GM18508 (cell line): Measurements from ENCODE around the gene CENPN.

Experiments
- ATAC-seq: cut with Tn5 transposase; IDR thresholded peaks from one replicate; pipeline ENCODE4 v1.9.1; 2021; ENCODE audit warnings: moderate number of reproducible peaks; ENCODE audit not compliant: insufficient read depth, unreplicated experiment

The CENPN gene

DNA sequence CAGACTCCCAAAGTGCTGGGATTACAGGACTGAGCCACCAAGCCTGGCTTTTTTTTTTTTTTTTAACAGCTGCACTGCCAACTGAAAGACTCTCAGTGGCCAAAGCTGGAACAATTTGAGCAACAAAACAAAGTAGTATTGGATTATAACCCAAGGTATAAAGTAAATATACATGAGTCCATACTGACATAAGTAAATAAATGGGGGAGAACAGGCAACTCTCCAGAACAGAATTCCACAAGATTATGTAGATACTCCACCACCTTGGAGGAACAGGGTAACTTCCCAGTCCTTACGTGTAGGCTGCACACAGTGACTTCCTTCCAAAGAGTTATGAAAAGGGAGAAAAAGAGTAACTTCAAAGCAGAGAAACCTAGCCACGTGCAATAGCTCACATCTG, 16.0 kb upstream of the CENPN start:
- ATAC-seq, result no peak

DNA sequence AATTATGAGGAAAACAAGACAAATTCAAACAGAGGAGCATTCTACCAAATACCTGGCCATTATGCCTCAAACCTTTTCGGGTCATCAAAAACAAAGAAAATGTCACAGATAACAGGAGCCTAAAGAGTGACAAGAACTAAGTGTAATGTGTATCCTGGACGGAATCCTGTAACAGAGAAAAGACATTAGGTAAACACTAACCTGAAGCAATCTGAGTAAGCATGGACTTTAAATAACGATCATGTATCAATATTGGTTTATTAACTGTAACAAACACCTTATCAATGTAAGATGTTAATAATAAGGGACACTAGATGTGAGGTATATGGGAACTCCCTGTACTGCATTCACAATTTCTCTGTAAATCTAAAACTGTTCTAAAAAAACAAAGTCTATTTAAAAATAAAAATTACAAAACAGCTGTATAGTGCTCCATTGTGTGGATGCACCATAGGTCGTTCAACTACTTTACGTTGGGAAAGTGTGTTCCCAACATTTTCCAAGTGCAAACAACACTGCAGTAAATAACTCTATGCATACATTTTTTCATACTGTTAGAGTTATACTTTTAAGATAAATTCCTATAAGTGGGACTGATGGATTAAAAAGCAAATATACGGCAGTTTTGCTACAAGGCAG, 15.1 kb upstream of the CENPN start:
- no peak for ATAC-seq

DNA sequence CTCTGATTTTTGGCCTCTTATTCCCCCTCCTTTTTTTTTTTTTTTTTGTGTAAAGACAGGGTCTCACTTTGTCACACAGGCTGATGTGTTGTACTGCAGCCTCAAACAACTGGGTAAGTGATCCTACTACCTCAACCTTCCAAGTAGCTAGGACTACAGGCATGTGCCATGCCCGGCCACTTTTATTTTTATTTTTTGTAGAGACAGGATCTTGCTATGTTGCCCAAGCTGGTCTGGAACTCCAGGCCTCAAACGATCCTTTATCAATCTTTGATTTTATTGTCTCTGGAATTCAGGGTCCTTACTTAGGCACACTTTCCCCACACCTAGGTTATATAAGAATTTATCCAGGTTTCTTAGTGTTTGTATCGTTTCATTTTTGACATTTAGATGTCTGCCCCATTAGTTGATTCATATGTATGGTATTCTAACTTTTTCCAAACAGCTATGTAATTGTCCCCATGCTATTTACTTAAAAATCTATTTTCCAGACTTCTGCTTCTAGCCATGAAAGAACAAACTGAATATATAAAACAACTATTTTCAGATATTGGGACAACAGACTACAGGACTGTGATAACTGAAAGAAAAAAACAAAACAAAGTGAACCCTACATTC, 14.2 kb upstream of the CENPN start:
- ATAC-seq, result no peak

DNA sequence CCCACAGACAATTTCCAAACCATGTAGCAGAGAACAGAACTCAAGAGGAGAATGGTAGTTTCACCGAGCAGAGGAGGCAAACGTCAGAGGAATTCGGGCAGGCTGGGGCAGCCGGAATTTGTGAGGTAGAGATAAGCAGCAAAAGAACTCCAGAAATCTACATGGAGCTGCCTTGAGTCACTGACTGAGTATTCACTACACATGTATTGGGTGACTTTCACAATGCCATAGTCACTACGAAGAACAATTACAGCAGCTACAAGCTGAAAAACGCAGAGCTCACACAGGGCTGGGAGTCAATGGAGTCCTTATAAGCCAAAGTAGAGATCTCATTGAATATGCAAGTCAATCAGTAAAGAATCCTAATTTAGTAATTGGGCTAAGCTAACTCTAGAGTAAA, 13.7 kb upstream of the CENPN start:
- no peak for ATAC-seq

DNA sequence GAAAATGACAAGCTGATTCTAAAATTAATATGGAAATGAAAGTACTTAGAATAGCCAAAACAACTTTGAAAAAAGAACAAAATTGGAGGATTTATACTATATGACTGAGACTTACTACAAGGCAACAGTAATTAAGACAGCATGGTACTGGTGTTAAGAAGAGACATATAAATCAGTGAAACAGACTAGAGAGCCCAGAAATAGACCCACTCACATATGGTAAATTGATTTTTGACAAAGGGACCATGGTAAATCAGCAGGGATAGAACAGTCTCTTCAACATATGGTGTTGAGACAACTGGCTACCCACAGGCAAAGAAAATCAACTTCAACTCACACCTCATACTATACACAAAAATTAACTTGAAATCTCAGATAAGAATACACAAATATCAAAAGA, 13.2 kb upstream of the CENPN start:
- ATAC-seq, result no peak

DNA sequence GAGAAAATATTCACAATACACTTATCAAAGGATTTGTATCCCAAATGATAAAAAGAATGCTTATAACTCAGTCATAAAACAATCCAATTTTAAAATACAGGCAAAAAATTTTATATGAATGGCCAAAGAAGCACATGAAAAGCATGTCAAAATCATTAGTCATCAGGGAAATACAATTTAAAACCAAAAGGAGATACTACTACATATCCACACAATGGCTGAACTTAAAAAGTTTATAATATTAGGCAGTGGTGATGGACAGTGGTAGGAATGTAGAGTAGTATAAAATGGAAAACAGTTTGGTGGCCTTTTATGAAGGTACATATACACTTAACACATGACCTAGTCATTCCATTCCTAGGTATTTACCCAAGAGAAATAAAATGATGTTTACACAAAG, 12.6 kb upstream of the CENPN start:
- ATAC-seq, result no peak

DNA sequence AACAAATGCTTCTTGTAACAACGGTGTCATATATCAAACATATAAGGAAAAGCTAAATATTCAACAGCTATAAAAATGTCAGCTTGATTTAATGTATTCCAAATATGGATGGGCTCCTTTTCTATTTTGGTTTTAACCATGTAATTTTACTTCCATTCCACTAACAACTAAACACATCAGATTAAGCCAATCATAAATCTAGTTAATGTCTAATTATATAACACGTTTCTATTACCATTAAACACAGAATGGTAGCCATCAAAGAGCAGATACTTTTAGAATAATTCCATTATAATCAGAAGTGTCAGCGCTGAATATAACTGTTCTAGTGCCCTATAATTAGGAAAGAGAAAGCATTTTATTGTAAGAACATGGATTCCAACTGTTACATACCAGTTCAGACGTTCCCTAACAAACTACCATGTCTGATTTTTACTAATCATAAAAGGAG, 10.3 kb upstream of the CENPN start:
- peak; percentile 8 for ATAC-seq

DNA sequence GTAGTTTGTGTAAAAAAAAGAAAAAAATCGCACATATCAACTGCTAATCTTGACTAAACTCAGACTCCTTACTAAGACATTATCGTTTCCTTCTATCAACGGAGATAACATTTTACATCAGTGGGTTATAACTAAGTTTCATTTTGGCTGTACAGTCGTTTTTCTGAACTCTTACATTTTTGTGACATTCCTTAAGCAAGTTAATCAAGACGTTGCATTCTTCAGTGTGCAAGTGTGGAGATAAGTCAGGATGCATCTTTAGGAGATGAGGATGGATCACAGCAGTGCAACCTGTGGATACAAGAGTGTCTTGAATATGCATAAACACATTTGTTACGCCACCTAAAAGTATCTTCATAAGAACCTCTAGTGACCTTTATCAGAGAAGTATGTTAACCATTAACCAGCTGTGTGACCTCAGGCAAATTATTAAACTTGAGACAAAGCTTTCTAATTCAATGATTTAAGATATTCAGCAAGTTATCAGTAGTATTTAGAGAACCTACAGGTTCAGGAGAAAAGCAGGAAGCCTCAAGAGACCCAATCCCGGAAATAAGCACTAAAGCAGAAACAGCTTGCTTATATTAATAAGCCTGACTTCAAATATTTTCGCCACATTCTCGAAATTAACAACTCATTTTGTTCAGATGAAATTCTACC, 9.7 kb upstream of the CENPN start:
- peak; percentile 55 for ATAC-seq

DNA sequence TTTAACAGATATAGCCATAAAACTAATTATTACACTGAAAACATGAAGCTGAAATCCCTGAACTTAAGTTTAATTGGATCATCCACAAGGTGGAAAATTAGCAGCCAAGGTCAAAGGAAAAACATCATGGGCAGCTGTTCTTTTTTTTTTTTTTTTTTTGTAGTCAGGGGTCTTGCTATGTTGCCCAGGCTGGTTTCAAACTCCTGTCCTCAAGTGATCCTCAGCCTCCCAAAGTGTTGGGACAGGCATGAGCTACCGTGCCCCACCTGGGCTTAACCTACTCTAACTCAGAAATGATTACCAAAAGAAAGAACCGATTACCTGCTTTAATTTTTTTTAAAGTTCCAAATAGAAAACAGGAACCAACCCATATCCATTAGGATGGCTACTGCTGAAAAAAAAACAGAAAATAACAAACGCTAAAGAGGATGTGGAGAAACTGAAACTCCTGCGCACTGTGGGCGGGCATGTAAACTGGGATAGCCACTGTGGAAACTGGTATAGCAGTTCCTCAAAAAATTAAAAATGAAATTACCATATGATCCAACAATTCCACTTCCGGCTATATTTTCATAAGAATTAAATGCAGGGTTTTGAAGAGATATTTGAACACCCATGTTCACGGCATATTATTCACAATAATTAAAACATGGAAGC, 8.9 kb upstream of the CENPN start:
- ATAC-seq, result no peak

DNA sequence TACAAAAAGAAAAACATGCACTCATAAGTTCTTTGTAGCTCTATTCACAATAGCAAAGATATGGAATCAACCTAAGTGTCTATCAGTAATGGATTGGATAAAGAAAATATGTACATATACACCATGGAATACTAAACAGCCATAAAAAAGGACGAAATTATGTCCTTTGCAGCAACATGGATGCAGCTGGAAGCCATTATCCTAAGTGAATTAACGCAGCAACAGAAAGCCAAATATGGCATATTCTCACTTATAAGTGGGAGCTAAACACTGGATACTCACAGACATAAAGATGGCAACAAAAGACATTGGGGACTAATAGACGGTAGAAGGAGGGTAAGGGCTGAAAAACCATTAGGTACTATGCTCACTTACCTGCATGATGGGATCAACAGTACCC, 6.1 kb upstream of the CENPN start:
- ATAC-seq, result no peak

DNA sequence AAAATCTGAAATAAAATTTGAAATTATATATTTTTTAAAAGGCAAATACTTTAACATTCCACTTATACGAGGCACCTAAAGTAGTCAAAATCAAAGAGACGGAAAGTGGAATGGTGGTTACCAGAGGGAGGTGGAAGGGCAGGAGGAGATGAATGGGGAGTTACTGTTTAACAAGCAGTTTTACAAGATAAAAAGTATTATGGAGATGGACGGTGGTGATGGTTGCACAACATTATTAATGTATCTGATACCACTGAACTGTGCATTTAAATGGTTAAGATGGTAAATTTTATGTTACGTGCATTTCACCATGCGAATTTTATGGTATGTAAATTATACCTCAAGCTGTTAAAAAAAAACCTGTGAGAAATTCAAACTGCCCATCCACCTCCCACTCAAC, 5.7 kb upstream of the CENPN start:
- ATAC-seq, result no peak

DNA sequence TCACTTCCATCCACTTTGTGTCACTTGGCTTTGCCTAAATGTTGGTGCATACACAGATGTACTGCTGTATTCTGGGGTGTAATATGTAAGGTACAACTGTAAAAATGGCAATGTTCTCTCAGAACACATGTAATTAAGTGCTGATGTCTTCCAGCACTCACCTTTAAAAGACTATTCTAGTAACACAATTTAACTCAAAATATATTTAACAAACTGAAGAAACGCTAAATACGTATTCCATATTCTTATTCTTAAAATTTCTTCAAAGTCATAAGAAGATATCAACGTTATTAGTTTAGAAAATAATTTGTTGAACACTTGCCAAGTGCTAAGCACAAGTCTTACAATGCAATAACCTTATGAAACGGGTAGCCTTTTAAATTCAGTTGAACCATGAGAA, 4.0 kb upstream of the CENPN start:
- no peak for ATAC-seq

DNA sequence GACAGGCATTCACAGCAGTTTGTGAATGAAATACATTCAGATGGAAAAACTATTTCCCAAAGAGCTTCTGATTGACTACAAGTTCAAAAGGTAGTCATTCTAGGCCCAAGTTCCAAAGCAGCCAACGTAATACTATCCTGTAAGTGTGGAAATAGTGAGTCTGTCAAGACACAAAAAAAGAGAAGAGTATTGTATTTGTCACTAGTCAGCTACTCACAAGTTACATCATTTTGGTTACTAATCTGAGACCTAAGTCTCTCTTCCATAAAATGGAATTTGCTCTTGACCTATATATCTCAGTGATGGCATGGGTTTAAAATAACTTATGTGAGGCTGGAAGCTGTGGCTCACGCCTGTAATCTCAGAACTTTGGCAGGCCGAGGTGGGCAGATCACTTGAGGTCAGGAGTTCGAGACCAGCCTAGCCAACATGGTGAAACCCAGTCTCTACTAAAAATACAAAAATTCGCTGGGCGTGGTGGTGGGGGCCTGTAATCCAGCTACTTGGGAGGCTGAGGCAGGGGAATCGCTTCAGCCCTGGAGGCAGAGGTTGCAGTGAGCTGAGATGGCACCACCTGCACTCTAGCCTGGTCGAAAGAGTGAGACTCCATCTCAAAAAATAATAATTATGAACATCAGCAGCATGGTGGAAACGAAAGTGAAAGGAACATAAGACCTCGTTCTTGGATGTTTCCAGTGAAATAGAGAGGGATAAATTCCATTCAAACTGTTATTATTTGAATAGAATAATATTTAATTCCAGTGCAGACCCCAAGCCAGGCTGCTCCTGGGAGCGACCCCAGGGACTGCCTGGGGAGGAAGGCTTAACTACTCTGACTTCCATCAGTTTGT, 3.2 kb upstream of the CENPN start:
- ATAC-seq, result no peak

DNA sequence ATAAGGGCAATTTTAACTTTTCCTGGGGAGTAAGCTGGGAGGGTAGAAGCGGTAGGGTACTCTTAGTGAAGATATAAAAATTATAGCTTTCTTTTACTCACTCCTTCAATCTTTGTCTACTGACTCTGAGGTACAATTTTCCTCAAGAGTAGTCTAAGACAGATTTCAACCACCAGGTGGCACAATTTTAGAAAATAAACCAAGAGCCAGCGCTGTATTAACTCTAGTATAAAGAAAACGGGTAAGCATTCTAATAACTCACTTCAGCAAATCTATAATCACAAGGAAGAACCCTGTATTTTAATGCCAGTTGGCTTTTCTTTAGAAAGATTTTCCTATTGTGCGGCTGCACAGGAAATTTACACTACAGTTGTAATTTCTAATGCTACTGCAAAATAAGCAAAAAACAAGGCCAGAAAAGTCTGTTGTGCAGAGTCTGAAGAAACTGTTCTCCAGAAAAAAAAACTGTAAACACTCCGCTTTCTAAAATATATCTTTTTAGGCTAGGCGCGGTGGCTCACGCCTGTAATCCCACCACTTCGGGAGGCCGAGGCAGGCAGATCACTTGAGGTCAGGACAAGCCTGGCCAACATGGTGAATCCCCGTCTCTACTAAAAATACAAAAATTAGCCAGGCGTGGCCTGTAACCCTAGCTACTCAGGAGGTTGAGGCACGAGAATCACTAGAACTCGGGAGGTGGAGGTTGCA, 2.2 kb upstream of the CENPN start:
- ATAC-seq, result no peak

DNA sequence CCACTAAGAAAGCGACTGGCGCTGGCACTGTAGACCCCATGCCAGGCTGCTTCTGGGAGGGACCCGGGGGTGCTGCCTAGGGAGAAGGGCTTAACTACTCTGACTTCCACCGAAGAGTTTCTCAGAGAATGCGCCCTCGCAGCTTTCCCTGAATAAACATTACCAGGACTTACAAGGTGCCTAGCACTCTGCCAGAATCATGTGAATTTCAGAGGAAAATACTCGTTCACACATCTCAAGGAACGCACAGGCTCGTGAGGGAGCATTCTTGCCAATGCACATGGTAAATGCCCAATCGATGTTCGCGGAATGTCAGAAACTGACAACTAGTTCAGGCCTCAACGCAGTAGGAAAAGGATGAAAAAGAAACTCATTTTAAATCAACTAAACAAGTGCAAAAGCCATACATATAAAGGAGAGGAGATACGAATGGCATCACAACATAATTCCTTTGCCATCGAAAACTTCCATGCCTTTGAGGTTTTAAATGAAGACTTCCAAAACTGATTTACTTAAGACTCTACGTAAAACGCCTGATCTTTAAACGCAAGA, 1.3 kb upstream of the CENPN start:
- no peak for ATAC-seq

DNA sequence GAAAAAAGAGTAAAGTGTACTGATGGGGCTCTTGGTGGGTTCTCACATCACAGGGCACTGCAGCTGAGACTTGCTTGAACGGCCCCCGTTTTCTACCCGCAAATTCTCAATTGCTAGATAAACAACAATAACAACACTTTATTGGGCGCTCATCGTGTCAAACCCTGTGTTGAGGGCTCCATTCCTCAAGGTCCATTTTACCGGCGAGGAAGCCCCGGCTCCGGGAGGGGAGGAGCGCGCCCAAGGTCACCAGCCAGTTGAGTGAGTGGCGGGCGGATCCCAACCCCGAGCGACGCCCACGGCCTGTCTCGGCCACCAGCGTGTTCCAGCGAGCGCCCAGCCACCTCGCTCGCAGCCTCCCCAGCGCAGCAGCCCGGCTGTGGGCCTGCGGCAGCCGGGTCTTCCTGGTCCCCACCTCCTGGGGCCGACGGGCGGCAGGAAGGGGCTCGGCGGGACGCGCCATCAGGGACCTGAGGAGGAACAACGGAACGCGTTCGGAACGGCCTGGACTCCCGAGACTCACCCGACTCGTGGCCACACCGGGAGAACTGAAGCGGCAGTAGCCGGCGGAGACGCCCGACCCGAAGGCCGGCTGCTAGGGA, 702 bp upstream of the CENPN start:
- peak; percentile 12 for ATAC-seq

DNA sequence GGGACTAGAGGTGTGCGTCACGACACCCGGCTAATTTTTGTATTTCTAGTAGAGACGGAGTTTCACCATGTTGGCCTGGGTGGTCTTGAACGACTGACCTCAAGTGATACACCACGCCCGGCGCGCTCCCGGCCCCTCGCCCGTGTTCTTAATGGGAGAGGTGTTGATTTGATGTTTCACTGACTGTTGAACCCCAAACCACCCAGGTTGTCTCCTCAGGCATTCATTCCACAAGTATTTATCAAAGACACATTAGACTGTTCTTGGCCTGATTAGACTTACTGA, 1.4 kb downstream of the CENPN start:
- ATAC-seq, result no peak

DNA sequence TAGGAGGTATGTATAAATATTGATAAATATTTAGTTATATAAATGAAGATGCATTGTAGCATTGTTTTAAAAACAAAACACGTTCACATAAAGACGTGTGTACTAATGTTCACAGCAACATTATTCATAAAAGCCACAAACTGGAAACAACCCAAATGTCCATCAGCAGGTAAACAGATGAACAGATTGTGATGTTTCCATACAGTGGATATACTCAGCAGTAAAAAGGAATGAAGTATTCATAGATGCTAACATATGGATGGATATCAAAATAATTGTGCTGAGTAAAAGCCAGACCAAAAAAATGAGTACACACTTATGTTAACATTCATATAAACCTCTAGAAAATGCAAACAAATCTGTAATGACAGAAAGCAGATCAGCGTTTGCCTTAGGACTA, 6.0 kb downstream of the CENPN start:
- ATAC-seq, result no peak

DNA sequence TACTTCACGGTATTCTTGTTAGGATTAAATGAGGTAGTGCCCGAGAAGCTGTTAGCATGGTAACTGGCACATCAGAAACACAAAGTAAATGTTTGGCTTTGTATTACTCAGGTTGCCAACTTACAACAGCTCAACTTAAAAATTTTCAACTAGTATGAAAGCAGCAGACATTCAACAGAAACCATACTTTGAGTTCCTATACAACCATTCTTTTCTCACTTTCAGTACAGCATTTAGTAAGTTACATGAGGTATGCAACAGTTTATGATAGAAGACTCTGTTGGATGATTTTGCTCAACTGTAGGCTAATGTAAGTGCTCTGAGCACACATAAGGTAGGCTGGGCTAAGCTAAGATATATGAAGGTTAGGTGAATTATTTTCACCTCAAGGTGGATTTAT, 7.7 kb downstream of the CENPN start:
- ATAC-seq, result no peak
